Measurements from ENCODE around the gene CELF1.

Gene CELF1

GRCh38 chr11:47487421-47487820, 65.5 kb downstream of the CELF1 start:
- no peak overlapping the region for H3K27ac ChIP-seq
- TF ChIP-seq ZFX (IDR thresholded peaks at IDR 0.05) (no peak), CTCF (conservative IDR thresholded peaks at IDR 0.05) (no peak)

GRCh38 chr11:47485107-47485506, 67.8 kb downstream of the CELF1 start:
- no peak overlapping the region for H3K27ac ChIP-seq
- TF ChIP-seq CTCF (conservative IDR thresholded peaks at IDR 0.05) = no peak

- H3K27ac ChIP-seq = no peak overlapping the region
- TF ChIP-seq ZFX (IDR thresholded peaks at IDR 0.05) = no peak
- TF ChIP-seq CTCF (conservative IDR thresholded peaks at IDR 0.05) = no peak
These were observed 69.5 kb downstream of the CELF1 start for GRCh38 chr11:47483457-47483856.

GRCh38 chr11:47480762-47481161, 72.2 kb downstream of the CELF1 start:
- H3K27ac ChIP-seq = no peak overlapping the region
- no peak for TF ChIP-seq CTCF (conservative IDR thresholded peaks at IDR 0.05)
- TF ChIP-seq ZFX (IDR thresholded peaks at IDR 0.05) = no peak

- no peak overlapping the region for H3K27ac ChIP-seq
- TF ChIP-seq ZFX (IDR thresholded peaks at IDR 0.05) = no peak
- TF ChIP-seq CTCF (conservative IDR thresholded peaks at IDR 0.05) = no peak
These were observed 74.1 kb downstream of the CELF1 start for GRCh38 chr11:47478651-47479329.

GRCh38 chr11:47477753-47478152, 75.2 kb downstream of the CELF1 start:
- TF ChIP-seq CTCF (conservative IDR thresholded peaks at IDR 0.05) (no peak), ZFX (IDR thresholded peaks at IDR 0.05) (no peak)
- H3K27ac ChIP-seq = no peak overlapping the region

GRCh38 chr11:47477323-47477722, 75.6 kb downstream of the CELF1 start:
- TF ChIP-seq CTCF (conservative IDR thresholded peaks at IDR 0.05) (no peak), ZFX (IDR thresholded peaks at IDR 0.05) (no peak)
- no peak overlapping the region for H3K27ac ChIP-seq

Data from C4-2B (cell line).